ENCODE results near the gene ZFP42. TPM values are rescaled to one million over a fixed set of nuclear protein-coding genes. Genes with fewer than 3 reads are reported as not detected.
A peak's percentile ranks its signal among the peaks of the same experiment; 100 is the strongest.
"Not testable (repeated sequence)": the region's sequence is repeated elsewhere in the genome, so short reads cannot be mapped to it uniquely, and the experiment has no call there.

Gene ZFP42
- total RNA-seq, 1 donor from 2014 or later = not detected

- Histone ChIP-seq H3K27me3 (ENCODE audit: low read depth) (no peaks in the 10 kb centered on the region), H3K4me3 (no peak overlapping the region), H3K27ac (no peak overlapping the region), H3K4me1 (no peaks in the 10 kb centered on the region), H3K9me3 (no peaks in the 10 kb centered on the region), H3K36me3 (no peaks in the 10 kb centered on the region)
- no peak for TF ChIP-seq CTCF (IDR thresholded peaks at IDR 0.05)
- DNase-seq = no peak
- ATAC-seq = no peak
- intact Hi-C loops (cut with DNase I) = no loop called here
Measured at GRCh38 chr4:187972135-187972534, 23.4 kb upstream of the ZFP42 start.

DNA sequence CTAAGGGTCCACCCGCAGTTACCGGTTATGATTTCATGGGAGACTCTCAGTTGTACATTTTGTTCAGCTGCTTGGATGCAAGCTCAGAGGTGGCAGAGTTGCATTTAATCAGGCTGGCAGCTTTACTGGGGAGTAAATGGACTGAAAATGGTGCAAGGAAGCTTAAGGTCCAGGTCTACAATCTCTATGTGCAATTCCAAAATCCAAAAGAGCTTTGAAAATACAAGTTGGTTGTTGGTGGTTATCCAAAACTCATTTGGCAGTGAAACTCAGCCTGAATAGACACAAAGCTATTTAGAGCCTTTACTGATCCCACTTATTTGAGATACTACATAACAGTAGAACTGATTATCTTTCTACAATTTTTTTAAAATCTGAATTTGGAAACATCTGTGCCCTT, 11.8 kb upstream of the ZFP42 start:
- Histone ChIP-seq H3K36me3 (no peaks in the 10 kb centered on the region), H3K4me3 (no peak overlapping the region), H3K27ac (no peak overlapping the region), H3K4me1 (no peaks in the 10 kb centered on the region), H3K9me3 (no peaks in the 10 kb centered on the region), H3K27me3 (ENCODE audit: low read depth) (no peaks in the 10 kb centered on the region)
- TF ChIP-seq CTCF (IDR thresholded peaks at IDR 0.05) = no peak
- DNase-seq (no peak), ATAC-seq (no peak)
- intact Hi-C loops (cut with DNase I) = no loop called here

DNA sequence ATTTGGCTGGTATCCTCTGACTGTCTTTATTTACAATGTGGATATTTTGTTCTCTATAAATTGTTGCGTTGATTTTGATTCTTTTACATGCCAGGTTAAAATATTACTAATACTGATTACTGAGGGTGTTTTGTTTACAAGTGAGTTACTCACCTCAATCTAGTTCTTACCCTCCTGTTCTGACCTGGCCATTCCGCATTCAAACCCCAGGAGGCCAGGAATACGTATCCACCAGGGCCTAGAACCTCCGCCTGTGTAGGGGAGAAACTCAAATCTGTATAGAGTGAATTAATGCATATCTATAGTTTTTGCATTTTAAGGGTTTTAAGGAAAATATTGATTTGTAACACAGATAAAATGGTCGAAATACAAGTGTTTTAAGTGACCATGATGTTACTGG, 2.6 kb upstream of the ZFP42 start:
- no peak for DNase-seq
- no peak for ATAC-seq
- no peak overlapping the region for H3K4me3 ChIP-seq
- no peaks in the 10 kb centered on the region for H3K36me3 ChIP-seq
- intact Hi-C loops (cut with DNase I) = no loop called here
- H3K4me1 ChIP-seq = no peaks in the 10 kb centered on the region
- no peak for TF ChIP-seq CTCF (IDR thresholded peaks at IDR 0.05)
- no peak overlapping the region for H3K27ac ChIP-seq
- H3K9me3 ChIP-seq = no peaks in the 10 kb centered on the region
- H3K27me3 ChIP-seq (ENCODE audit: low read depth) = peaks cover 23% of the 10 kb centered on the region

DNA sequence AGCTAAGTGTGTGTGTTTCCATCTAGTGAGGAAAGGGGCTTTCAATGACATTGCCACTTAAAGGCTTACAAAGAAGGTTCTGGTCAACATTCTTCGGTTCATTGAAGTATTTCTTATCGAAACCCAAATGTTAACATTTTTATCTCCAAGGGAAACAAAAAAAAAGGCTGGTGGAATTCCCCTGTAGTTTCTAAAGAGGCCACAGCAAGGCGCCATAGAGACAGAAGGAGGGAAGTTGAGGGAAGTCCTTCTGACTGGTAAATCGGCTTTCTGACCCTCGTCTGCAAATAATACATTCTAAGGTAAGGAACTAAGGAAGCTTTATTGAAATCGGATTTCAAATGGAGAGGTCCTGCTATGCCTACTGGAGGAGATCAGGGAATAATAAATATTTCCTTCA, 1.7 kb upstream of the ZFP42 start:
- DNase-seq = no peak
- TF ChIP-seq CTCF (IDR thresholded peaks at IDR 0.05) = peak; percentile 20
- intact Hi-C loops (cut with DNase I) = no loop called here

DNA sequence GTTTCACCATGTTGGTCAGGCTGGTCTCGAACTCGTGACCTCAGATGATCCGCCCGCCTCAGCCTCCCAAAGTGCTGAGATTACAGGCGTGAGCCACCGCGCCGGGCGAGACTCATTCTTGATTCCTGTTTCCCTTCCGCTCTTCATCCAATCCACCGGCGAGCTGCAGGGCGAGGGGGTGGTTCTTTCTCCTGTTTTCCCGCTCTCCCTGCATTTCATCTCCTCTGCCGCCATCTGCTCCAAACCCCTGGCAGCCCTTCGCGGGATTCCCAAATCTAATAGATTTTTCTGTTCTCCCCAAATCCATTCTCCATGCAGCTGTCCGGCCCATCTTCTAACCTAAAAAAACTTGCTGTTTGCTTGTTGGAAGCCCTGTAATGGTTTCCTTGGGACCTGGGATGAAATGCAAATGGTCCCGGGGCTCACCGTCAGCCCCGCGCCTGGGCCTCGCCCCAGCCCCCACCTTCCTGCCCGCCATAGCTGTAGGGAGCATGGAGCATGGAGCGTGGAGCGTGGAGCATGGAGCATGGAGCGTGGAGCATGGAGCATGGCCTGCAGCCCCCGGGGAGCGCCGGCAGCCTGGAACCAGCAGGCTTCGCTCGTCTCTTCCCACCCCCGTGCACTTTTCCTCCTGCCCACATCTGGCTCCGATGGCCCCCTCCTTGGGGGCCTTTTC, 1.1 kb downstream of the ZFP42 start:
- intact Hi-C loops (cut with DNase I) = no loop called here
- H3K36me3 ChIP-seq = no peaks in the 10 kb centered on the region
- no peaks in the 10 kb centered on the region for H3K4me1 ChIP-seq
- no peak overlapping the region for H3K4me3 ChIP-seq
- no peaks in the 10 kb centered on the region for H3K9me3 ChIP-seq
- peaks cover 23% of the 10 kb centered on the region for H3K27me3 ChIP-seq (ENCODE audit: low read depth)
- H3K27ac ChIP-seq = no peak overlapping the region
- ATAC-seq = no peak
- no peak for DNase-seq
- no peak for TF ChIP-seq CTCF (IDR thresholded peaks at IDR 0.05)

More for the DNA sequence above, 1.7 kb upstream of the ZFP42 start:
- ATAC-seq = no peak
- Histone ChIP-seq H3K9me3 (no peaks in the 10 kb centered on the region), H3K36me3 (no peaks in the 10 kb centered on the region), H3K27me3 (ENCODE audit: low read depth) (peaks cover 23% of the 10 kb centered on the region), H3K4me3 (no peak overlapping the region), H3K27ac (no peak overlapping the region), H3K4me1 (no peaks in the 10 kb centered on the region)

DNA sequence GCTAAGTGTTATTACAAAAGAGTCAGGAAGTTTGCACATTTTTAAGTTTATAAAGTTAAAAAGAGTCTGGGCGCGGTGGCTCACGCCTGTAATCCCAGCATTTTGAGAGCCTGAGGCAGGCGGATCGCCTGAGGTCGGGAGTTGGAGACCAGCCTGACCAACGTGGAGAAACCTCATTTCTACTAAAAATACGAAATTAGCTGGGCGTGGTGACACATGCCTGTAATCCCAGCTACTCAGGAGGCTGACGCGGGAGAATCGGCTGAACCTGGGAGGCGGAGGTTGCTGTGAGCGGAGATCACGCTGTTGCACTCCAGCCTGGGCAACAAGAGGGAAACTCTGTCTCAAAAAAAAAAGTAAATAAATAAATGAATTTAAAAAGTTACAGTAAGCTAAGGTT, 2.4 kb downstream of the ZFP42 start:
- H3K4me3 ChIP-seq; DNase-seq; intact Hi-C loops (cut with DNase I); ATAC-seq; H3K27ac ChIP-seq; H3K36me3 ChIP-seq; H3K9me3 ChIP-seq; H3K4me1 ChIP-seq: not testable (repeated sequence)
- peaks cover 23% of the 10 kb centered on the region for H3K27me3 ChIP-seq (ENCODE audit: low read depth)
